ENCODE measurements around the gene BICRA.

DNA sequence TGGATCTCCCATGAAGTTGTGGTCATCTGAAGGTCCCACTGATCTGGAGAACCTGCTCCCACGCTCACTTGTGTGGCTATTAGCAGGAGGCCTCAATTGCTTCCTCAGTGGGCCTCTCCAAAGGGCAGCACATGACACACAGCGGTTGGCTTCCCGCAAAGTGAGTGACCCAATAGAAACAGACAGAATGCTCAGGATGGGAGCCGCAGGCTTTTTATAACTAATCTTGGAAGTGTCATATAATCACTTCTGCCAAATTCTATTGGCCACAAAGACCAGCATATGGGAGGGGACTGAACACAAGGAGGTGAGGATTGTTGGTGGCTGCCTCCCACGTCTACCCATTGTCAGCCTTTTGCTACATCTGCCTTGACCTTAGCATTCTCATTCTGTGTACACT is 82.2 kb downstream of the BICRA start:
- TF ChIP-seq FOXJ3 (CRISPR knock-in tag; IDR thresholded peaks at IDR 0.05), result no peak
- TF ChIP-seq EP300 (IDR thresholded peaks at IDR 0.05; ENCODE audit: borderline replicate concordance in 1 of 2, low read depth in 1 of 2, low read length in 1 of 2), result no peak
- no peak for TF ChIP-seq CTCF (IDR thresholded peaks at IDR 0.05)
- no peak for TF ChIP-seq FOXM1 (IDR thresholded peaks at IDR 0.05; ENCODE audit: low read depth)
- no peak for TF ChIP-seq FOSL2 (IDR thresholded peaks at IDR 0.05; ENCODE audit: borderline replicate concordance, low read depth)
- no peak for TF ChIP-seq NRF1 (IDR thresholded peaks at IDR 0.05; ENCODE audit: low read depth, low read length)
- no peak for TF ChIP-seq ELF1 (IDR thresholded peaks at IDR 0.05)
- no peak for TF ChIP-seq GABPA (IDR thresholded peaks at IDR 0.05; ENCODE audit: low read depth)
- no peak for TF ChIP-seq EZH2phosphoT487 (IDR thresholded peaks at IDR 0.05; ENCODE audit: borderline replicate concordance, low read depth)
- TF ChIP-seq POLR2AphosphoS5 (IDR thresholded peaks at IDR 0.05; ENCODE audit: low read depth, low read length), result no peak
- TF ChIP-seq, protein P1, sequence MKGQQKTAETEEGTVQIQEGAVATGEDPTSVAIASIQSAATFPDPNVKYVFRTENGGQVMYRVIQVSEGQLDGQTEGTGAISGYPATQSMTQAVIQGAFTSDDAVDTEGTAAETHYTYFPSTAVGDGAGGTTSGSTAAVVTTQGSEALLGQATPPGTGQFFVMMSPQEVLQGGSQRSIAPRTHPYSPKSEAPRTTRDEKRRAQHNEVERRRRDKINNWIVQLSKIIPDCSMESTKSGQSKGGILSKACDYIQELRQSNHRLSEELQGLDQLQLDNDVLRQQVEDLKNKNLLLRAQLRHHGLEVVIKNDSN (IDR thresholded peaks at IDR 0.05; ENCODE audit: borderline replicate concordance, low read depth), result no peak
- TF ChIP-seq SIN3A (IDR thresholded peaks at IDR 0.05; ENCODE audit: borderline replicate concordance, low read depth, low read length), result no peak

Measured in SK-N-SH (cell line).